ENCODE data around the gene PKNOX2.

Gene PKNOX2

DNA sequence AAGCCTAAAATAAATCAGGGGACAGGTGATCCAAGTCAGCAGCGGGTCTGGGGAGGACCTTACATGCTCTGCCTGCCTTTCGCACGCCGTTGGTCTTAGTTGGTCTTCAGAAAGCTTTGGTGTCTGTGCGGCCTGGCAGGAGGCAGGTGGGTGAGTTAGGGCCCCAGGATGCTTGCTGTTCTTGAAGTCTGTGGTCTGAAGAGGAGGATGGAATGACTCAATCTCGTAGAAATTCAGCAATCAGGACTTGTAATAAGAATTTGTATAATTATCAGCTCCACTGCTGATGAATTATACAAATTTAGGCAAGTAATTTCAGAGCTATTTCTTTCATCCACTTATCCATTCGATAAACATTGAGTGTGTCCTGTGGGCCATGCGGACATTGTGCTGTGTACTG, 193.0 kb downstream of the PKNOX2 start:
- DNase-seq (ENCODE audit: low read depth in 2 of 2), result no peak

DNA sequence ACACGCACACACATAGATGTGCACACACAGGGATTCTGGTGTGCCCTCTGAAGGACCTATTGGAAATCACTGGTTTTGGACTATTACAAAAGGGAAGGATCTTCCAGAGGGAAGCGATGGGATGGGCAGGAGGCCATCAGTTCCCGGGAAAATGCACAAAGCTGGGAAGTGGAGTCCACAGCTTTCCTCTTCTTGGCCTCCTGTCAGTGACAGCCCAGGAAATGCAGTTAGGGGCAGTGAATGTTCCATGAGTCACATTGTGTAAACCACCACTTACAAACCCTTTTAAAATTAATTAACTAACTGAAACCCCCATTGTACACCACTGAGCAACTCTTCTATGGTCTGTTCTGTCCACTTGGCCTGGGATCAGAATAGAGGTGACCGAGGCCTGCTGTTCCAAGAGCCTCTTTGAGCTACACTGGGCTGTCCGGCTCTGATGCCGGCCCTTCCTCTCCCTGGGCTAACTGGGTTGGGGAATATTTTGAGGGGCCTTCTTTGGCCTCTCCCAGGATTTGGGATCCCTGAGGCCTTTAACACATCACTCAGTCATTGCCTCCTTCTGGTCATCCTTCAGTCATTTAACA, 193.8 kb downstream of the PKNOX2 start:
- DNase-seq (ENCODE audit: low read depth in 2 of 2), result no peak

DNA sequence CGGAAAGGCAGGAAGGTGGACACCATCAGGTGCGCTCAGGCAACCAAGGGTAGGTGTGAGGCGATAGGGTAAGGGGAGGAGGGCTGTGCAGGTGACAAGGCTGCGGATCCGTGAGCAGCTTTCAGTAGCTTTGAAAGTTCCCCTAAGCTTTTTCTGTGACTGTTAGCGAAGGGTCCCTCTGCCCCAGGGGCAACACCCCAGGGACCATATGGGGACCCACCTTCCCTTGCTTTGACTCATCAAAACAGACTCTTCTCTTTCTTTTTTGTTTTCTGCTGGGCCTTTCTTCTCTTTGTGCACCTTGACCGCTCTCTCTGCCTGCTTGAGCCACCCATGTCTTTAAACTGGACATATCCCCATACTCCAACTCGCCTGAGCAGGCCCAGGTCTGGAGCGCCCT, 194.6 kb downstream of the PKNOX2 start:
- no peak for DNase-seq (ENCODE audit: low read depth in 2 of 2)

DNA sequence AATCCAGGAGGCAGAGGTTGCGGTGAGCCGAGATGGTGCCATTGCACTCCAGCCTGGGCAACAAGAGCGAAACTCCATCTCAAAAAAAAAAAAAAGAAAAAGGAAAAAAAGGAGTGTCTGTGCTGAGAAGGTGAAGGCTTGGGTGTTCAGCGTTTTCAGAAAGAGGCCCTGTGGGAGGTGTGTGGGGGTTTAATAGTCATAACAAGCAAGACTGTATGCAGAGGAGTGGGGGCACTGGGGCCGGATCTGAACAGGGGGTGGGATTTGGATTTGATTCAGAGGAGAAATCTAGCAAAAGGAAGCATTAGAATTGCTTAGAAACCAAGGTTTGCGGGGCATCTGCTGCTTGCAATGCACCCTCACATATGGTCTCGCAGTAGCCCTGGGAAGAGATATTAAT, 195.5 kb downstream of the PKNOX2 start:
- no peak for DNase-seq (ENCODE audit: low read depth in 2 of 2)

DNA sequence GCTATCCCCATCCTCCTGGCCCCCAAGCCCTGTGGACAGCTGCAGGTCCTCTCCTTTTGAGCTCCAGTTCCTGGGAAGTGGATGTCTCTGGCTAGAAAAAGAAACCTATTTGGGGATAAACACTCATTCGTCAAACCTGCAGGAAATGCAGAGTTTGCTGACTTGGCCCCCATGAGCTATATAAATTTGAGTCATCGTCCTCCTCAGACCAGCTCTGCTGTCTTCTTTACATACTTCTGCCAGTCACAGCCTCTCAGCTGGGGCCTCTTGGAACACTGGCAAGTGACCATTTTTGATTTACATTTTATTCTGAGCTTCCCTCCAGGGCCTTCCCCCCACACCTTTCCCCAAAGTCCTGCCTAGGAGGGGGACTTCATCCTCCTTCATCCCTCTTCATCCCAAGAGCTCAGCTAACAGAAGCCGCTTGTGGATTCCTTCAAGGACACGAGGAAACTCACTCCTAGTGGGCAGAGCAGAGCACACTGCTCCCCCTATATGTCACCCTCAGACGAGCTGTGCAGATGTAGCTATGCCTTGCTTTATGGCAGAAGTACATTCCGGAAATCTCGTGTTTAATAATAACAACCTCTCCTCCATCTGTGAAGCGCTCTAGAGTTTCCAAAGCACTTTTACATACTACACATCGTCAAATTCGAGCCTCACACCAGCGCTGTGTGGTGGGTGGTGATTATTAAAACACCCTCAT, 199.7 kb downstream of the PKNOX2 start:
- DNase-seq (ENCODE audit: low read depth in 2 of 2), result no peak

DNA sequence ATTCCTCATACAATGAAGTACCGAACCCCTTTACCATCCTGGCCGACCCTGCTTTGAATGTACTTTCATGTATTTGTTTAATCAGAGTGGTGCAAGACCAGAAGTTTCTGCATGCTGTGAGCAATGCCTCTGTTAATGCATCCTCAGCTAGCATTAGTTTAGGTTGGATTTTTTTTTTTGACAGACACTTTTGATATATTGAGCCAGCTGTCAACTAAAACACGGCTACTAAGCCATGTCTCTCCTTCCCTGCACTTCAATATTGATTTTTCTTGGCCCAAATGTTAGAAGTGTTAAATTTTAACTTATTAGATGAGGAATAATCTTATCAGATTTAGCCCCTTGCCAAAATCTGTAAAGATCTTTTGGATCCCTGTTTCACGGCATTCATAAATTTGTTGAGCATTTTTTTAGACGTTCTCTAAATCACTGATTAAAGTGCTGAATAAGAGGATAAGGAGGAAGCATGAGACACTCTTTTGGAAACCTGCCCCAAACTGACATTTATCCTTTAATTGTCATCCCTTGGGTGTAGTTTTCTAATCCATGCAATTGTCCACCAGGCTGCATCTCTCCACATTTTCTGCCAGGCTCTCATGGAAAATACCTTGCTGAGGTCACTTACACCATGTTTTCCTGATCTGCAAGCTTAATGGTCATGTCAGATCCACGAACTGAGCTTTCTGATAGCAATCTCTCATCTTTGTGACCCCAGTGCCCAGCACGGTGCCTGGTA, 200.8 kb downstream of the PKNOX2 start:
- no peak for DNase-seq (ENCODE audit: low read depth in 2 of 2)

DNA sequence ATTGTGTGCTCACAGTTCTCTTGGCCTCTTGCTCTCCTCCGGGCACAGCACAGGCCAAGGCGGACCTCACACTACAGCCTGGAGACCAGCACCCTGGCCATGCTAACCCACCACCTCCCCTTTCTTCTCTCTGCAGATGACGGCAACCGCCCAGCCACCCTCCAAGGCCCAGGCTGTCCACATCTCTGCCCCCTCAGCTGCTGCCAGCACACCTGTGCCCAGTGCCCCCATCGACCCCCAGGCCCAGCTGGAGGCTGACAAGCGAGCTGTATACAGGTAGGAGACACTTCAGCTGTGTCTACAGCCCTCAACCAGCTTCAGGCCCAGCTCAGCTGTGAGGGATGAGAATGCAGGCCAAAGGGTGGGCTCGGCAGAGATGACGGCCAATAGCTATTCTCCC, 203.2 kb downstream of the PKNOX2 start:
- DNase-seq (ENCODE audit: low read depth in 2 of 2), result no peak

DNA sequence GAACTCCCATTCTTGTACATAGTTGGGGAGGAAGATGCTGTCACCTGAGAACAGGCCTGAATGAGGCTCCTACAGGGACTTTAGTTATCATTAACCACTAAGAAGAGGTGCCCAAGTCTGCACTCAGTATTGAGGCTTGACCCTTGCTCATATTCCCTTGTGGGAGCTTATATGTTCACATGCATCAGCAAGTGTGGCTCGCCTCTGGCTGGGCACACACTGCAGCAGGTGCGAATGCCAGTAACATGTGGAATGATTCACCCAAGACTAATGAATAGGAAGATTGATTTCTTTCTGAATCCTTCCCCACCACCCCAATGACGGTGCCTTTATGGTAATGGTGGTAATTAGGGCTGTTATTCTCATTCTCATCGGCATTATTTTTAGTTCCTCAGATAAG, 204.2 kb downstream of the PKNOX2 start:
- no peak for DNase-seq (ENCODE audit: low read depth in 2 of 2)

DNA sequence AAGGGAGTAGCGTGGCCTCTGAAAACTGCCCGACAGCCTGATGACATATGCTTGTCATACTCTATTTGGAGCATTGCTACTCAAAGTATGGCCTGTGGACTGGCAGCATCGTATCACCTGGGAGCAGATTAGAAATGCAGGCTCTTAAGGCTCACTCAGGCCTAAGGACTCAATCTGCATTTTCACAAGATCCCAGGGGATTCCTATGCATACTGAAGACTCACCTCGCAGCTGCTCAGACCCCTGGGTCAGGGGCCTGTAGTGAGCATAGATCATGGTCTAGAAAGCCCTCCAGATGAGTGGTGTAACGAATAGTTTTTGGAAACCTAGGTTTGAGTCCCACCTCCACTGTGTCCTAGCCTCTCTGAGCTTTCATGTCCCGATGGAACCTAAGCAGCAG, 205.3 kb downstream of the PKNOX2 start:
- DNase-seq (ENCODE audit: low read depth in 2 of 2), result no peak

DNA sequence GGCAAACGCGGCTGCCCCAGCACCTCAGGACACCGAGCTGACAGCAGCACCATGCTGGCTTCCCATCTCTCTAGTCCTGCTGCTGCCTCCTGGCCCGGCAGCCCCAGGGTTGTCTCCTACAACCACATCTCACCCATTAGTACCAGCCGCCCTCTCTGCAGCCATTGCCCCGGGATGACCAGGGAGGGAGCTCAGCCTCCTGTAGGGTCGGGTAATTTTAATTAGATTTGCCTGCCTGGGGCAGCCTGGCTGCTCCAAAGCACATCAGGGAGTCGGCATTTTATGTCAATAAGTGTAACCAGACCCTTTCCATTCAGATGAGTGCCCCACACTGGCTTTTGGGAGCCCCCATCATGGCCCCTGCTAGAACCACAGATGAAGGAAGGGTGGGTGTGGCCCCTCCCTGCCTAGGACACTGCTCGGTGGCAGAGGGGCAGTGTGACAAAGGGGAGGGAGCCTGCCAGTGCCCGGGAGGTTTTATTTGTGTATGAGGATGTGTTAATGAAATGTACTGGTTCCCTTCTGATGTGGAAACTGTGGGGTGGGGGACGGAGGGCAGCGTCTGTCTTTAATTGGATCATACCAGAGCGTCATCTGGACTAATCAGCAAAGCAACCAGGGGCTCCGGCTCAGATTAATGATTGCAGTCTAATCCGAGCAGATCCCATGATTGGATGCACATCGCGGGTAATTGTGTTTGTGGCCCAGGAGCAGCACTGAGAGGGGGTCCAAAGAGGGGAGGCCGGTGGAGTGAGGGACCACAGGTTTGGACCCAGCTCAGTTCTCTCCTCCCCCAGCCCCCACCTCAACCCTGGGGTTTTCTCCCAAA, 206.2 kb downstream of the PKNOX2 start:
- DNase-seq (ENCODE audit: low read depth in 2 of 2), result no peak

DNA sequence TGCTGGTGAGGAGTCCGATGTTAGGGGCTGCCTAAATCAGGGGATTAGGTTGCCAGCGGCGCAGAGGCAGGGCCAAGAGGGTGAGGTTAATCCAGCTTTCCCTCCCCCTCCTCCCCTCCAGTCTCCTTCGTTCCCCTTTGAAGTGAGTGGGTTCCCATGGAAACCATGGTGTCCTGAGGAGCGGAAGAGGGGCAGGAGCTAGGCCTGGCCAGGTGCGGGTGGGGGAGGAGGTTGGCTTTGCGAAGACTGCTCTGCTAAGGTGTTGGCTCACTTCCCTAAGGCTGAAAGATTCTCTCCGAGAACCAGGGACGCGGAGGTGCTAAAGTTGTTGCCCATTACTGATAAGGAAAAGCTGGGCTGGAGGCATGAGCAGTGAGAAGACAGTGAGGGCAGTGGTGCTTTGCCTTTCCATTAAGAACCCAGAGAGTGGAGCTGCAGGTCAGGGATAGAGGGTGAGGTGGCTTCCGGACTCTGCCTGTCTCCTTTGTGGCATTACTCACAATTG, 206.9 kb downstream of the PKNOX2 start:
- DNase-seq (ENCODE audit: low read depth in 2 of 2), result no peak

DNA sequence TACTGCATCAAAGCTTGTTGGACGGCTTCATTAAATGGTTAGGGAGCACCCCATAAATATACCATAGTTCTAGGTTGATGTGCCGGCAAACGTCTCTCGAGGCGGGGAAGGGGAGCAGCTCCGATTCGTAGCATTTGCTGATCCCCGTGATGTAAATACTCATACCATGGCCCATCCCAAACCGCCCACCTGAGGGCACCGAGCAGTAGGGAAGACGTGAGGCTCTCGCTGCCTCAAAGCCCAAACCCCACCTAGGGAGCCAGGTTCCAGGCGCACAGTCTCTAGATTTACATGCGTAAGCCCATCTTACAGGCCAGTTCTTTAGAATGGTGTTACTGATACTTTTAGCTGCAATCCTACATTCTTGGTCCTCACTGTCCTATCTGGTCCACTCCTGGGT, 207.5 kb downstream of the PKNOX2 start:
- no peak for DNase-seq (ENCODE audit: low read depth in 2 of 2)

DNA sequence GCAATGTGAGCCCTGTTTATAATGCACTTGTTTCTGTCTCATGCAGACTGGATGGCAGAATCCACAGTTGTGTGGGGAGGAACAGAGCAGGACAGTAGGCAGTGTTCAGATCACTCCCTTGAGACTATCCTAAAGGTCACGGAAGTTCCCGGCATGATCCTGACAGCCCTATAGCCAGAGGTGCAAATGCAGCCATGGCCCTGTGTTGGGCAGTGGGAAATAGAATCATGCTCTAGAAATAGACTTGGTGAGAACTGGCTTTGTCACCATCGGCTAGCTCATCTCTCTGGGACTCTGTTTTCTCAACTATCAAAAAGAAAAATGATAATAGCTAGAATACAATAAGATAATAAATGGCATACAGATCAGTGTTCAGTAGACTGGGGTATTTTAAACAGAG, 208.4 kb downstream of the PKNOX2 start:
- no peak for DNase-seq (ENCODE audit: low read depth in 2 of 2)

DNA sequence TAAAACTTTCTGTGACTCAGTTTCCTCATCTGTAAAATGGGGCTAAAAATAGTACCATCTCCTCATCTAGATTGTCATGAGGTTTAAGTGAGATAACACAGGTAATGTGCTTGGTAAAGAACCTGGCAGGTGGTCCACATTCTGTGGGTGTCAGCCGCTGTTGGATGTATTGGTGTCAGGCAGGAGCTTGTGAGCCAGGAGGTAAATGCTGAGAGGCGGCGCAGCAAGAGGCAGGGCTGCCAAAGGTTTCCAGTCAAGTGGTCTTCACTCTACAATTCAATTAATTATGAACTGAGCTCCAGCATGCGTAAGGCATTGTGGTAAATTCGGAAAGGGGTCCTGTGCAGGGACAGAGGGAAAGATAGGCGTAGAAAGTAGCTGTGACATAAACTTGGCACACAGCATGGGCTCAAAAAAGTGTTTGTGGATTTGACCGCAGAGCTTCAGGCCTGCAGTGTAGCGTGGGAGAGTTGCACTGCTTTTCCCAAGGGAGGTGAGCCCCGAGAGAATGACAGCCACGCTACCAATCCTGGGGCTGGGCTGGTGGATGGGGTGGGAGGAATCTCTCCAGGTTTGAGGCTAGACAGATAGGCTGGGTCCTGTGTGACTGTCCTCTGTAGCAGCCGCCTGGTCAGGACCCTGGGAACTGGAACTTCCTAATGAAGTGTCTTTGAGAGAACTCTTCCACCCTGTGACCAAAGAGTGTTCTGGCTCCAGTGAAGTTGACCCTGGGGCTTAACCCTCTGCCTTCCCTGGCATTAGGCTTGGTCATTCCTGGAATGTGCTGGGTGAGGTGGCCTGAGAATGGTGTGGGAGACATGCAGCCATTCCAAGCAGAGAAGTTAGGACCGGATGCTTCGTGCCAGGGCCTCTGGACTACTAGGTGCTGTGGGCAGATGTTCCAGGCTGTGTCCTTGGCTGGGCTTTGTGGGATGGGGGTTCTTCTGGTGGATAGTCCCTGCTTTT, 209.2 kb downstream of the PKNOX2 start:
- DNase-seq (ENCODE audit: low read depth in 2 of 2), result no peak

DNA sequence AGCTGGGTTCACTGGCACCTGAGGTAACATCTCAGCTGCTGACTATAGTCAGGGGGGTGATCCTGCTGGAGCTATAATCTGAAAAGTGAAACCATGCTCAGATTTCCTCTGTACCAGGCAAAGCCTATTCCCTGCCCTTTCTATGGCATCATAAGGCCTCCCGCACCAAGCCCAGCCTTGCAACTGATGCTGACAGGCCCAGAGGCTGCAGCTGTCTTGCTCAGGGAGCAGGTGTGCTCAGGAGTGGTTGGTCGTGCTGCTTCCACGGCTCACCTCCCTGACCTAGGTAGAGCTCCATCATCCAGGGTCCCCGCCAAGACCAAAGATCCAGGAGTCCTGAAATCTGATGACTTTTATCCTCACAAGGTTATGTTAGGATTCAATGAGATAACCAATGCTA, 209.8 kb downstream of the PKNOX2 start:
- no peak for DNase-seq (ENCODE audit: low read depth in 2 of 2)

DNA sequence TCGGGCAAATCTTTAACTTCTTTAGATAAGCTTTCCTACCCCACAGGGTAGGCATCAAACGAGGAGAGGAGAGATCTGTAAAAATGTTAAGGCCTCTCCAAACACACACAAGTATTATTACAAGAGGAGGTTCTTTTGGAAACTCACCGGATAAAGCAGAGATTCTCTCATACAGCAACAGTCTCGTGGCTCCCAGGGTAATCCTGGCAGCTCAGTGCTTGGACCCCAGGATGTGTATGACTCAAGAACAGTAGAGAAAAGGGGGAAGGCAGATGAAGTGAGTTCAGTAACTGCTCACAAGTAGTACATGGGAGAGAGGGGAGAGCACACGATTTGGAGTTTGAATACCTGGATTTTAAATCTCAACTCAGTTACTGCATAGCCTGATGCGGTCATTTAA, 210.6 kb downstream of the PKNOX2 start:
- no peak for DNase-seq (ENCODE audit: low read depth in 2 of 2)

DNA sequence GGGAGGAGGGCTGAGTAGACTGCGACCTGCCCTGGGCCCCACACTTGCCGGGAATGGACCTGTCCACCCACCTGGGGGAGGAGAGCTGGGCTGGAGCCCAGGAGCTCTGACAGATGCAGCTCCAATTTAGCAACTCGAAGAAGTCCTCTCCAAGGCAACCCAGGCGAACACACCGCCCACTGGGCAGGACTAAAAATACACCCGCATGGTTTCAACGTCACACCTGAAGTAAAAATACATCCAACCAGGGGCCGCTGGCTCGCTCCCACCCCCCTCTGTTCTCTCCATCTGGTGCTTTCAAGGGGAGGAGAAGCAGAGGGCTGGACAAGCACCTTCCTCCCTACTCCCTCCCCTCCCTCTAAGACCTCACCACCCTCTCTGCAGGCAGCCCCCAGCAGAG, 211.6 kb downstream of the PKNOX2 start:
- DNase-seq (ENCODE audit: low read depth in 2 of 2), result no peak

DNA sequence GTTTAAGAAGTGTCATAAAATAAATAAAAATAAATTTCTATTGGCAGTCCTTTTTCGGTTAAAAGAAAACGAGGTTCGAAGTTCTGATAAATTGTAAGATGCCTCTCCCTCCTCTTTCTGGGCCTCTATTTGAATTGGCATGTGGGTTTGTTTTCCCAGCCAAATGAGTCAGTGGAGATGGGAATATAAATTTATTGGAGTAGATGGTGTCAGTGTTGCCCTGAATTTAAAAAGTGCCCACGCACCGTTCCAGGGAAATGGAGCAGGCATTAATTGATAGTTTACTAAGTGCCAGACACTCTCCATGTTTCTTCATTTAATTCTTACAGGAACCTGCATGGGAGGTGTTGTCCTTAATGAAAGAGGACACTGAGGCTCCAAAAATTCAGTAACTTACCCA, 212.3 kb downstream of the PKNOX2 start:
- DNase-seq (ENCODE audit: low read depth in 2 of 2), result no peak

DNA sequence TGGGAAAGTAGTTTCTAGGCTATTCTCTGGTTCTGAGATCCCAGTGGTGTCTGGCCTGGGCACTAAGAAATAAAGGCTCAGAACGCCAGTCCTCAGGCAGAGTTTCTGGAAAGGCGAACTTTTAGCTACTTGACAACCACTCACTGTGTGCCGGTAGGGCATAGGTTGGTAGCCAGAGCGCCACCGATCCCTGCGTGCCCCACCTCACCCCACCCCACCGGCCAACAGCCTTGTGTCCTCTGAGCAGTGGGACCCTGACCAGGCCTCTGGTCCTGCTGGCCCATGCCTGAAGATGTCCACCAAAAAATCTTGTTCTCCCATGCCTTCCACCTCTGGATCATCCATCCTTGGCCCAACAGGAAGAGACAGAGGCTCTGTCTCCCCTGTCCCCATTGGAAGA, 213.5 kb downstream of the PKNOX2 start:
- DNase-seq (ENCODE audit: low read depth in 2 of 2), result no peak

DNA sequence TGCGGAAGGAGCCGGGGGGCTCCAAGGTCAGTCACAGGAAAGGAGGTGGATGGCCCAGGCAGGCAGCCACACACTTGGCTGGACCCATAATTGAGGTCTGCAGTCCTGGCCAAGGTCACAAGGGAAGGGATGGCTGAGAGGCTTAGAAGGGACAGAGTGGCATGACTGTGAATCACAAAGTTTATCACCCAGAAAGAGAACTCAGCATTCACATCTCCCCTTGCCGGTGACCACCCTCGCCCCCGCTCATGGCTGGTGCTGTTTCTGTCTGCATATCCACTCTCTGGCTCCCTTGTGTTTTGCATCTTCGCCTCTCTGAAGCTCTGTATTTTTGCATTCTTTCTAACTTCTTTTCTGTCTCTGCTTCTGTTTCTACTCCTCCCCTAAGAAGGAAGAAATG, 214.0 kb downstream of the PKNOX2 start:
- DNase-seq (ENCODE audit: low read depth in 2 of 2), result no peak

DNA sequence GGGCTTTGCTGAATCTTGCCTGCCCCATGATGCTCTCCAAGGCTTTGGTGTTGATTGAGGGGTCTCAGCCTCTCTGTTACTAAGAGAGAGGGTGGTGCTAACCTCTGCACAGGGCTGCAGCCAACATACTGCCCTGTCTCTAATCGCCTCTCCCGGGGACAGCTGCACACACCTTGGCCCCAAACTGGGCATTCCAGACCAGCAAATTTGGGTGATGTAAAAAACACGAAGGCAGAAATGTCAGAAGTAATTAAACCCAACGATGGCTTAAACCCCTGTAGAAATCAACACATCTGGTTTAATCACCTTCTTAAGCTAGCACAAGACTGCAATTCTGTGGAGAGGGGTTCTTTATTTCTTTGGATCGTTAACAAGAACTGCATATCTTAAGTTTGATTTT, 215.0 kb downstream of the PKNOX2 start:
- DNase-seq (ENCODE audit: low read depth in 2 of 2), result no peak
